Measurements from ENCODE around the gene NISCH. TPM values are rescaled to one million over a fixed set of nuclear protein-coding genes. Genes with fewer than 3 reads are reported as not detected.

Gene NISCH
- total RNA-seq, 2 experiments from 2014 or later, result 73.8 to 75.0 TPM

- CTCF ChIA-PET, result interaction anchor here (2.1 kb wide), 1 partner anchor 10 kb away, joined by 6 read pairs; no protein-coding TSS in a partner anchor
- DNase-seq, result no peak
- Mint-ChIP-seq H3K27ac (peak overlapping the region; percentile 94), H3K4me1 (peaks cover 56% of the 10 kb centered on the region), H3K9me3 (no peaks in the 10 kb centered on the region), H3K27me3 (no peaks in the 10 kb centered on the region), H3K4me3 (peak overlapping the region; percentile 99), H3K36me3 (ENCODE audit: low read depth) (peaks cover 28% of the 10 kb centered on the region)
- POLR2A ChIA-PET, result interaction anchor here (0.8 to 1.3 kb wide), 5 partner anchors 14 to 480 kb away, joined by 3 to 7 read pairs (median 3); no protein-coding TSS in a partner anchor
Observed at GRCh38 chr3:52537165-52537620, 81.8 kb downstream of the NISCH start.

GRCh38 chr3:52537726-52538421, 82.5 kb downstream of the NISCH start:
- POLR2A ChIA-PET, result interaction anchor here (0.8 to 1.3 kb wide), 5 partner anchors 14 to 480 kb away, joined by 3 to 7 read pairs (median 3); no protein-coding TSS in a partner anchor
- H3K4me3 Mint-ChIP-seq, result peak overlapping the region; percentile 99

GRCh38 chr3:52539010-52539653, 83.7 kb downstream of the NISCH start:
- no peaks in the 10 kb centered on the region for H3K27me3 Mint-ChIP-seq
- DNase-seq, result no peak
- no peaks in the 10 kb centered on the region for H3K9me3 Mint-ChIP-seq
- CTCF ChIA-PET, result no interaction called here
- H3K27ac Mint-ChIP-seq, result peak overlapping the region; percentile 73
- peaks cover 28% of the 10 kb centered on the region for H3K36me3 Mint-ChIP-seq (ENCODE audit: low read depth)
- H3K4me3 Mint-ChIP-seq, result peak overlapping the region; percentile 31
- POLR2A ChIA-PET, result no interaction called here
- H3K4me1 Mint-ChIP-seq, result peaks cover 51% of the 10 kb centered on the region

More at GRCh38 chr3:52537726-52538421, 82.5 kb downstream of the NISCH start:
- CTCF ChIA-PET, result interaction anchor here (2.1 kb wide), 1 partner anchor 9 kb away, joined by 6 read pairs; no protein-coding TSS in a partner anchor
- Mint-ChIP-seq H3K27ac (peak overlapping the region; percentile 94), H3K27me3 (no peaks in the 10 kb centered on the region), H3K36me3 (ENCODE audit: low read depth) (peaks cover 28% of the 10 kb centered on the region), H3K4me1 (peaks cover 51% of the 10 kb centered on the region), H3K9me3 (no peaks in the 10 kb centered on the region)
- DNase-seq, result peak; percentile 16

GRCh38 chr3:52541050-52541449, 85.6 kb downstream of the NISCH start:
- no peak for DNase-seq
- ChIA-PET POLR2A (interaction anchor here (0.9 kb wide), 1 partner anchor 101 kb away, joined by 3 read pairs; no protein-coding TSS in a partner anchor), CTCF (no interaction called here)
- H3K27ac Mint-ChIP-seq, result no peak overlapping the region
- H3K27me3 Mint-ChIP-seq, result no peaks in the 10 kb centered on the region
- H3K4me3 Mint-ChIP-seq, result no peak overlapping the region
- H3K36me3 Mint-ChIP-seq (ENCODE audit: low read depth), result peaks cover 40% of the 10 kb centered on the region
- H3K4me1 Mint-ChIP-seq, result peaks cover 38% of the 10 kb centered on the region
- H3K9me3 Mint-ChIP-seq, result no peaks in the 10 kb centered on the region

Other genes starting within 250 kb of the NISCH start
- under 1 TPM; 0.55 to 0.83 TPM for gene TLR9, start 230.0 kb upstream of the NISCH start, total RNA-seq
- 100 to 1,000 TPM; 118 to 119 TPM for gene TWF2, start 216.4 kb upstream of the NISCH start, total RNA-seq
- gene PPM1M, start 209.8 kb upstream of the NISCH start, total RNA-seq, result 100 to 1,000 TPM; 123 to 124 TPM
- gene WDR82, start 177.0 kb upstream of the NISCH start, total RNA-seq, result 100 to 1,000 TPM; 131 TPM
- gene GLYCTK, start 167.8 kb upstream of the NISCH start, total RNA-seq, result 10 to 100 TPM; 33.2 to 35.3 TPM
- gene DNAH1, start 139.3 kb upstream of the NISCH start, total RNA-seq, result 10 to 100 TPM; 20.7 to 21.8 TPM
- 100 to 1,000 TPM in 1 of 2 experiments, 10 to 100 TPM in 1; 90.4 to 100 TPM for gene BAP1, start 45.6 kb upstream of the NISCH start, total RNA-seq
- 10 to 100 TPM; 22.6 to 23.6 TPM for gene PHF7, start 44.9 kb upstream of the NISCH start, total RNA-seq
- under 1 TPM; 0.18 to 0.20 TPM for gene SEMA3G, start 10.5 kb upstream of the NISCH start, total RNA-seq
- 1 to 10 TPM; 2.3 to 2.5 TPM for gene TNNC1, start 1.6 kb upstream of the NISCH start, total RNA-seq
- not detected for gene STAB1, start 39.7 kb downstream of the NISCH start, total RNA-seq
- 10 to 100 TPM; 26.2 to 28.1 TPM for gene NT5DC2, start 78.3 kb downstream of the NISCH start, total RNA-seq
- gene UQCC5, start 81.0 kb downstream of the NISCH start, total RNA-seq, result 10 to 100 TPM in 1 of 2 experiments, 1 to 10 TPM in 1; 8.7 to 10.7 TPM
- 10 to 100 TPM; 69.0 to 70.2 TPM for gene PBRM1, start 230.3 kb downstream of the NISCH start, total RNA-seq
- gene GNL3, start 230.4 kb downstream of the NISCH start, total RNA-seq, result 10 to 100 TPM; 66.8 to 67.5 TPM

Data from activated CD4-positive, alpha-beta memory T cell treated with anti-CD3 and anti-CD28 coated beads, Interleukin-2, amount 10 ng/mL, durations not matched to agents 7 days and 5 days (primary cell).